ENCODE measurements around the gene UBE4A. TPM values are rescaled to one million over a fixed set of nuclear protein-coding genes. Genes with fewer than 3 reads are reported as not detected.
A peak's percentile ranks its signal among the peaks of the same experiment; 100 is the strongest.

UBE4A gene
- total and polyA plus RNA-seq, 10 of the 15 experiments (the other 5 are each of a cell fraction or from before 2014, with no cell fraction given) = 6.2 to 39.6 (median 30.3) TPM

DNA sequence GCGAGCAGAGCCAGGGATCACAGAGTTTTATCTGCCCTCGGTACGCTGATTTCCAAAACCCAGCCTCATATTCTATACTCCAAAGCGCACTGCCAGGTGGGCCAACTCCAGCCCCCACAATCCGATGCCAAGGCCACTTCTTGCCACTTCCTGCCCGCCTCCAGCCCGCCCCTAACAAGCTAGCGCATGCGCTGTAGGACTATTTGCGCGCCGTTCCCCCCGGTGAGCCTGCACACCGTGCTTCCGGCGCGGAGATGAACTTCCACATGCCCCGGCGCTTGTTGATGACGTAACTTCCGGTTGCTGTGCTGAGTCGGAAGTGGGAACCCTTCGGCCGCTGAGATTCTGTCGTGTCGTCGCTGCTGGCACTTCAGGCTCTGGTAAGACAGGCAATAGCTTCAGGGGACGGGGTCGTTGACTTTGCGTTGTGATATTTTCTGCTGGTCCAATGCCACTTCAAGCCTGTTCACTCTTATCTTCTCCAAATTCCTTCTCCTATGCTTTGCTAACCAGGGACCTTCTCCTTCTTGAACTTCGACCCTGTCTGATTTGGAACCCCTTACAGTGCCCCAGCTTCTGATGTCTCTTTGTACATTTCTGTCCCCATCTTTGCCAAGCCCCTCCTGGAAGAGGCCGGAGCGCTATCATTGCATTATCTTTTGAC lies at the start of gene UBE4A (continued):
- TF ChIP-seq SIX5 (IDR thresholded peaks at IDR 0.05; ENCODE audit: low read depth, low read length, severe bottlenecking) = peak; percentile 63
- TF ChIP-seq STAT3 (IDR thresholded peaks at IDR 0.05; ENCODE audit: low read depth, low read length) = no peak
- TF ChIP-seq, protein P1, sequence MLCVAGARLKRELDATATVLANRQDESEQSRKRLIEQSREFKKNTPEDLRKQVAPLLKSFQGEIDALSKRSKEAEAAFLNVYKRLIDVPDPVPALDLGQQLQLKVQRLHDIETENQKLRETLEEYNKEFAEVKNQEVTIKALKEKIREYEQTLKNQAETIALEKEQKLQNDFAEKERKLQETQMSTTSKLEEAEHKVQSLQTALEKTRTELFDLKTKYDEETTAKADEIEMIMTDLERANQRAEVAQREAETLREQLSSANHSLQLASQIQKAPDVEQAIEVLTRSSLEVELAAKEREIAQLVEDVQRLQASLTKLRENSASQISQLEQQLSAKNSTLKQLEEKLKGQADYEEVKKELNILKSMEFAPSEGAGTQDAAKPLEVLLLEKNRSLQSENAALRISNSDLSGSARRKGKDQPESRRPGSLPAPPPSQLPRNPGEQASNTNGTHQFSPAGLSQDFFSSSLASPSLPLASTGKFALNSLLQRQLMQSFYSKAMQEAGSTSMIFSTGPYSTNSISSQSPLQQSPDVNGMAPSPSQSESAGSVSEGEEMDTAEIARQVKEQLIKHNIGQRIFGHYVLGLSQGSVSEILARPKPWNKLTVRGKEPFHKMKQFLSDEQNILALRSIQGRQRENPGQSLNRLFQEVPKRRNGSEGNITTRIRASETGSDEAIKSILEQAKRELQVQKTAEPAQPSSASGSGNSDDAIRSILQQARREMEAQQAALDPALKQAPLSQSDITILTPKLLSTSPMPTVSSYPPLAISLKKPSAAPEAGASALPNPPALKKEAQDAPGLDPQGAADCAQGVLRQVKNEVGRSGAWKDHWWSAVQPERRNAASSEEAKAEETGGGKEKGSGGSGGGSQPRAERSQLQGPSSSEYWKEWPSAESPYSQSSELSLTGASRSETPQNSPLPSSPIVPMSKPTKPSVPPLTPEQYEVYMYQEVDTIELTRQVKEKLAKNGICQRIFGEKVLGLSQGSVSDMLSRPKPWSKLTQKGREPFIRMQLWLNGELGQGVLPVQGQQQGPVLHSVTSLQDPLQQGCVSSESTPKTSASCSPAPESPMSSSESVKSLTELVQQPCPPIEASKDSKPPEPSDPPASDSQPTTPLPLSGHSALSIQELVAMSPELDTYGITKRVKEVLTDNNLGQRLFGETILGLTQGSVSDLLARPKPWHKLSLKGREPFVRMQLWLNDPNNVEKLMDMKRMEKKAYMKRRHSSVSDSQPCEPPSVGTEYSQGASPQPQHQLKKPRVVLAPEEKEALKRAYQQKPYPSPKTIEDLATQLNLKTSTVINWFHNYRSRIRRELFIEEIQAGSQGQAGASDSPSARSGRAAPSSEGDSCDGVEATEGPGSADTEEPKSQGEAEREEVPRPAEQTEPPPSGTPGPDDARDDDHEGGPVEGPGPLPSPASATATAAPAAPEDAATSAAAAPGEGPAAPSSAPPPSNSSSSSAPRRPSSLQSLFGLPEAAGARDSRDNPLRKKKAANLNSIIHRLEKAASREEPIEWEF (IDR thresholded peaks at IDR 0.05; ENCODE audit: insufficient replicate concordance, low read depth, low read length) = no peak
- no peak for TF ChIP-seq FOS (IDR thresholded peaks at IDR 0.05; ENCODE audit: borderline replicate concordance, extremely low read depth, insufficient read length)
- TF ChIP-seq, protein P2, sequence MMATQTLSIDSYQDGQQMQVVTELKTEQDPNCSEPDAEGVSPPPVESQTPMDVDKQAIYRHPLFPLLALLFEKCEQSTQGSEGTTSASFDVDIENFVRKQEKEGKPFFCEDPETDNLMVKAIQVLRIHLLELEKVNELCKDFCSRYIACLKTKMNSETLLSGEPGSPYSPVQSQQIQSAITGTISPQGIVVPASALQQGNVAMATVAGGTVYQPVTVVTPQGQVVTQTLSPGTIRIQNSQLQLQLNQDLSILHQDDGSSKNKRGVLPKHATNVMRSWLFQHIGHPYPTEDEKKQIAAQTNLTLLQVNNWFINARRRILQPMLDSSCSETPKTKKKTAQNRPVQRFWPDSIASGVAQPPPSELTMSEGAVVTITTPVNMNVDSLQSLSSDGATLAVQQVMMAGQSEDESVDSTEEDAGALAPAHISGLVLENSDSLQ (IDR thresholded peaks at IDR 0.05) = peak; percentile 60; the same call in 1 of the 2 replicates
- TF ChIP-seq, protein P3, sequence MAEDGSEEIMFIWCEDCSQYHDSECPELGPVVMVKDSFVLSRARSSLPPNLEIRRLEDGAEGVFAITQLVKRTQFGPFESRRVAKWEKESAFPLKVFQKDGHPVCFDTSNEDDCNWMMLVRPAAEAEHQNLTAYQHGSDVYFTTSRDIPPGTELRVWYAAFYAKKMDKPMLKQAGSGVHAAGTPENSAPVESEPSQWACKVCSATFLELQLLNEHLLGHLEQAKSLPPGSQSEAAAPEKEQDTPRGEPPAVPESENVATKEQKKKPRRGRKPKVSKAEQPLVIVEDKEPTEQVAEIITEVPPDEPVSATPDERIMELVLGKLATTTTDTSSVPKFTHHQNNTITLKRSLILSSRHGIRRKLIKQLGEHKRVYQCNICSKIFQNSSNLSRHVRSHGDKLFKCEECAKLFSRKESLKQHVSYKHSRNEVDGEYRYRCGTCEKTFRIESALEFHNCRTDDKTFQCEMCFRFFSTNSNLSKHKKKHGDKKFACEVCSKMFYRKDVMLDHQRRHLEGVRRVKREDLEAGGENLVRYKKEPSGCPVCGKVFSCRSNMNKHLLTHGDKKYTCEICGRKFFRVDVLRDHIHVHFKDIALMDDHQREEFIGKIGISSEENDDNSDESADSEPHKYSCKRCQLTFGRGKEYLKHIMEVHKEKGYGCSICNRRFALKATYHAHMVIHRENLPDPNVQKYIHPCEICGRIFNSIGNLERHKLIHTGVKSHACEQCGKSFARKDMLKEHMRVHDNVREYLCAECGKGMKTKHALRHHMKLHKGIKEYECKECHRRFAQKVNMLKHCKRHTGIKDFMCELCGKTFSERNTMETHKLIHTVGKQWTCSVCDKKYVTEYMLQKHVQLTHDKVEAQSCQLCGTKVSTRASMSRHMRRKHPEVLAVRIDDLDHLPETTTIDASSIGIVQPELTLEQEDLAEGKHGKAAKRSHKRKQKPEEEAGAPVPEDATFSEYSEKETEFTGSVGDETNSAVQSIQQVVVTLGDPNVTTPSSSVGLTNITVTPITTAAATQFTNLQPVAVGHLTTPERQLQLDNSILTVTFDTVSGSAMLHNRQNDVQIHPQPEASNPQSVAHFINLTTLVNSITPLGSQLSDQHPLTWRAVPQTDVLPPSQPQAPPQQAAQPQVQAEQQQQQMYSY (CRISPR knock-in tag; IDR thresholded peaks at IDR 0.05) = 0 out of 2 replicates have a peak, but pooled peaks have one; percentile 10
- TF ChIP-seq ZNF622 (IDR thresholded peaks at IDR 0.05) = no peak
- TF ChIP-seq BACH1 (IDR thresholded peaks at IDR 0.05; ENCODE audit: borderline replicate concordance) = peak; percentile 35; the same call in 1 of the 2 replicates
- TF ChIP-seq, protein P4, sequence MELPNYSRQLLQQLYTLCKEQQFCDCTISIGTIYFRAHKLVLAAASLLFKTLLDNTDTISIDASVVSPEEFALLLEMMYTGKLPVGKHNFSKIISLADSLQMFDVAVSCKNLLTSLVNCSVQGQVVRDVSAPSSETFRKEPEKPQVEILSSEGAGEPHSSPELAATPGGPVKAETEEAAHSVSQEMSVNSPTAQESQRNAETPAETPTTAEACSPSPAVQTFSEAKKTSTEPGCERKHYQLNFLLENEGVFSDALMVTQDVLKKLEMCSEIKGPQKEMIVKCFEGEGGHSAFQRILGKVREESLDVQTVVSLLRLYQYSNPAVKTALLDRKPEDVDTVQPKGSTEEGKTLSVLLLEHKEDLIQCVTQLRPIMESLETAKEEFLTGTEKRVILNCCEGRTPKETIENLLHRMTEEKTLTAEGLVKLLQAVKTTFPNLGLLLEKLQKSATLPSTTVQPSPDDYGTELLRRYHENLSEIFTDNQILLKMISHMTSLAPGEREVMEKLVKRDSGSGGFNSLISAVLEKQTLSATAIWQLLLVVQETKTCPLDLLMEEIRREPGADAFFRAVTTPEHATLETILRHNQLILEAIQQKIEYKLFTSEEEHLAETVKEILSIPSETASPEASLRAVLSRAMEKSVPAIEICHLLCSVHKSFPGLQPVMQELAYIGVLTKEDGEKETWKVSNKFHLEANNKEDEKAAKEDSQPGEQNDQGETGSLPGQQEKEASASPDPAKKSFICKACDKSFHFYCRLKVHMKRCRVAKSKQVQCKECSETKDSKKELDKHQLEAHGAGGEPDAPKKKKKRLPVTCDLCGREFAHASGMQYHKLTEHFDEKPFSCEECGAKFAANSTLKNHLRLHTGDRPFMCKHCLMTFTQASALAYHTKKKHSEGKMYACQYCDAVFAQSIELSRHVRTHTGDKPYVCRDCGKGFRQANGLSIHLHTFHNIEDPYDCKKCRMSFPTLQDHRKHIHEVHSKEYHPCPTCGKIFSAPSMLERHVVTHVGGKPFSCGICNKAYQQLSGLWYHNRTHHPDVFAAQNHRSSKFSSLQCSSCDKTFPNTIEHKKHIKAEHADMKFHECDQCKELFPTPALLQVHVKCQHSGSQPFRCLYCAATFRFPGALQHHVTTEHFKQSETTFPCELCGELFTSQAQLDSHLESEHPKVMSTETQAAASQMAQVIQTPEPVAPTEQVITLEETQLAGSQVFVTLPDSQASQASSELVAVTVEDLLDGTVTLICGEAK (IDR thresholded peaks at IDR 0.05; ENCODE audit: borderline replicate concordance) = peak; percentile 98
- no peak for TF ChIP-seq HDAC2 (IDR thresholded peaks at IDR 0.05)
- no peak for TF ChIP-seq ZNF24 (IDR thresholded peaks at IDR 0.05)
- 0 out of 2 replicates have a peak, but pooled peaks have one; percentile 57 for TF ChIP-seq YY1 (IDR thresholded peaks at IDR 0.05; ENCODE audit: low read depth, low read length)
- no peak for TF ChIP-seq ZNF384 (IDR thresholded peaks at IDR 0.05; ENCODE audit: borderline replicate concordance, low read depth, low read length)
- TF ChIP-seq TCF12 (IDR thresholded peaks at IDR 0.05; ENCODE audit: low read depth, low read length) = 0 out of 2 replicates have a peak, but pooled peaks have one; percentile 14
- no peak for TF ChIP-seq DPF2 (IDR thresholded peaks at IDR 0.05)
- TF ChIP-seq IKZF1 (conservative IDR thresholded peaks at IDR 0.05) = peak; percentile 87
